ENCODE data around the gene ERC2.

- TF ChIP-seq TAF1 (IDR thresholded peaks at IDR 0.05; ENCODE audit: low read depth, low read length) (no peak), POLR2A (IDR thresholded peaks at IDR 0.05; ENCODE audit: low read depth, low read length) (no peak), POLR2AphosphoS5 (IDR thresholded peaks at IDR 0.05; ENCODE audit: low read depth, low read length) (no peak)
Measured at GRCh38 chr3:56001537-56001936, 466.7 kb downstream of the ERC2 start.
